ENCODE measurements around the gene LYPD8. TPM values are rescaled to one million over a fixed set of nuclear protein-coding genes. Genes with fewer than 3 reads are reported as not detected.

The LYPD8 gene
- total and polyA plus RNA-seq, 4 donors = 1.4 to 4.8 TPM; not detected in 2

DNA sequence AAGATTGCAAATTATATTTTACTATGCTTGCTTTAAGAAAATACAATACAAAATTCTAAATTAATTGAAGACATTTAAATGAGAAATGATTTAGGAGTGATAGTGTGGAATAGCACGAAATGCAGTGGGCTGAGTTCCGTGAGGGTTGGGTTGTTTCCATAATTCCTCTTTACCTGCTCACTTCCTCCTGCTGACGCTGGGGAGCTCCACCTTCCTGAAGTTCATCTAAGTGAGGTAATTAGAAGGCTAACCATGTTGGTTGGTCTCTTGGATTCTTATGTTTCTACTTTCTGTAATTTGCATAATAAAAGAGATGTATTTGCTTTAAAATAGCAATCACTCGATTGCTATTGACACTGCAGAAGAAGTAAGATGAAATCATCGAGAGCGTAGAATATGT, 57.7 kb downstream of the LYPD8 start:
- WGBS, 2 donors = 80 to 87% methylated on average over 6 of the region's 6 CpGs
- intact Hi-C loops (cut with DNase I) = no loop called here
- Histone ChIP-seq H3K36me3 (ENCODE audit: control insufficient read depth in 1 of 2, insufficient read depth in 2 of 2, low read length in 1 of 2) (no peaks in the 10 kb centered on the region), H3K9me3 (ENCODE audit: control insufficient read depth, low read length) (no peaks in the 10 kb centered on the region), H3K27me3 (ENCODE audit: control insufficient read depth in 1 of 2, insufficient read depth in 2 of 2, low read length in 1 of 2) (no peaks in the 10 kb centered on the region), H3K4me1 (ENCODE audit: control insufficient read depth in 1 of 2, insufficient read depth in 2 of 2, low read length in 2 of 2) (no peaks in the 10 kb centered on the region), H3K27ac (ENCODE audit: low read depth in 1 of 2, low read length in 2 of 2) (no peak overlapping the region), H3K4me3 (ENCODE audit: low read length in 2 of 2) (no peak overlapping the region)
- DNase-seq (no peak), ATAC-seq (ENCODE audit: low FRiP score) (no peak)

DNA sequence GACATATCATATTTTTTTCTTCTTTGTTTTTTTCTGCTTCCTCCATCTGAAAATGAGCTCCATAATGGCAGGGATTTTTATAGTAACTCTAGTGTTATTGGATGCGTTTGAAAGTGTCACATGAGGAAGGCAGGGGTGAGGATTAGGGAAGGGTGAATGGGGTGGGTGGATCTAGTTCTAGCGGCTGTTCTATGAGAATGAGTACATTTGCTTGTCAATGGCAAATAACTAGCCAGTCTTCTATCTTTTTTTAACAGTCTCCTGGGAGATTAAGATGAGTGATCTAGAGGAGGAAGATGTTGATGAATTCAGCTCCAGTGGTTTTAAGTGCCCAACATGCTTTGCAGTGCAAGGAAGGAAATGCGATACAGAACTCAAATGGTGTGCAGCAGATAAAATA, 58.8 kb downstream of the LYPD8 start:
- peaks cover 2% of the 10 kb centered on the region for H3K9me3 ChIP-seq (ENCODE audit: control insufficient read depth, low read length)
- DNase-seq (no peak), ATAC-seq (ENCODE audit: low FRiP score) (no peak)
- H3K4me1 ChIP-seq (ENCODE audit: control insufficient read depth in 1 of 2, insufficient read depth in 2 of 2, low read length in 2 of 2) = no peaks in the 10 kb centered on the region
- intact Hi-C loops (cut with DNase I) = no loop called here
- no peaks in the 10 kb centered on the region for H3K36me3 ChIP-seq (ENCODE audit: control insufficient read depth in 1 of 2, insufficient read depth in 2 of 2, low read length in 1 of 2)
- no peak overlapping the region for H3K4me3 ChIP-seq (ENCODE audit: low read length in 2 of 2)
- no peaks in the 10 kb centered on the region for H3K27me3 ChIP-seq (ENCODE audit: control insufficient read depth in 1 of 2, insufficient read depth in 2 of 2, low read length in 1 of 2)
- 82 to 83% methylated on average over 3 of the region's 3 CpGs for WGBS, 2 donors
- H3K27ac ChIP-seq (ENCODE audit: low read depth in 1 of 2, low read length in 2 of 2) = no peak overlapping the region

DNA sequence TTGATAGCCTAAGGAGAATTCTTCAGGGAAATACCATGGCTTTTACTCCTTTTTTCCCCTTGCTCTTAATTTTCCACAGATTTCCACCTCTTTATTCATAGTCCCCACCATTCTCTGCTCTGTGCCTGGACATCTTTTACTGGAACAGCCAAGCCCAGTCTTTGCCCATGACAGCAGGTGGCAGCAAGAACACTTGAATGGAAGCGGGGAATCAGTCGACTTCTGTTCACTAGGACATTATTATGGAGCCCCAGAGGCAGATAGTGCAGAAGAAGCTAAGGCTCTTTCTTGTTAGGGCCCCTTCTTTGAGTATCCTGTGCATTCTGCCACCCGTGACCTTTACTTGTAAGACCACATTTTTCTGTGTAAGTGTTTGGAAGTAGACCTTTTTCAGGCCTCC, 59.3 kb downstream of the LYPD8 start:
- Histone ChIP-seq H3K4me3 (ENCODE audit: low read length in 2 of 2) (no peak overlapping the region), H3K9me3 (ENCODE audit: control insufficient read depth, low read length) (peaks cover 2% of the 10 kb centered on the region), H3K27ac (ENCODE audit: low read depth in 1 of 2, low read length in 2 of 2) (no peak overlapping the region), H3K36me3 (ENCODE audit: control insufficient read depth in 1 of 2, insufficient read depth in 2 of 2, low read length in 1 of 2) (no peaks in the 10 kb centered on the region), H3K4me1 (ENCODE audit: control insufficient read depth in 1 of 2, insufficient read depth in 2 of 2, low read length in 2 of 2) (no peaks in the 10 kb centered on the region), H3K27me3 (ENCODE audit: control insufficient read depth in 1 of 2, insufficient read depth in 2 of 2, low read length in 1 of 2) (no peaks in the 10 kb centered on the region)
- DNase-seq = no peak
- ATAC-seq (ENCODE audit: low FRiP score) = no peak
- intact Hi-C loops (cut with DNase I) = no loop called here
- 68 to 73% methylated on average over 3 of the region's 3 CpGs for WGBS, 2 donors

DNA sequence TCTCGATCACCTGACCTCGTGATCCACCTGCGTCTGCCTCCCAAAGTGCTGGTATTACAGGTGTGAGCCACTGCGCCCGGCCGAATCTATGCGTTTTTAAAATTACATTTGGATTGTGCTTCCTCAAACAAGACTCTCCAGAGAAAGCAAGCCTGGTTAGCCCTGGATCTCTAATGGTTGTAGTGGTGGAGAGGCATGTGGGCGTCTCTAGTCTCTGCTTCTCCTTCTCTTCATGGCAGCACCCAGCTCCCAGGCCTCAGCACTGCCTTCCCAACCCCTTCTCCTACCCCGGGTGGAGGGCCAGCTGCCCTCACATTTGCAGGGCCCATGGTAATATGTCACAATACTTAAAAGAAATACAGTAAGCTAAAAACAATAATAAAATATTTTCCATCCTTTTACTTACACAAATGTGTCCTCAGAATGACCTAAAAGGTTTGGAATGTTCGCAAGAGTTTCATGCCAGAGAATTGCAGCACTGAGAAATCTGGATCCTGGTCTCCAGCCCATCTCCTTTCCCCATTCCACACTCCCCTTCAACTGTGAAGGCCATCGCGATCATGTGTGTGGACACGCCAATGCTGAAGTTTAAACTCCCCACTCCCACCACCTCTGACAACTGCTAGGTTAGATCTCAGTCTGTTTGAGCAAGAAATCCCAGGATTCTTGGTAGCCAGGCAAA, 60.0 kb downstream of the LYPD8 start:
- H3K4me3 ChIP-seq (ENCODE audit: low read length in 2 of 2) = no peak overlapping the region
- H3K36me3 ChIP-seq (ENCODE audit: control insufficient read depth in 1 of 2, insufficient read depth in 2 of 2, low read length in 1 of 2) = no peaks in the 10 kb centered on the region
- intact Hi-C loops (cut with DNase I) = no loop called here
- H3K27ac ChIP-seq (ENCODE audit: low read depth in 1 of 2, low read length in 2 of 2) = no peak overlapping the region
- peaks cover 2% of the 10 kb centered on the region for H3K9me3 ChIP-seq (ENCODE audit: control insufficient read depth, low read length)
- no peak for DNase-seq
- no peaks in the 10 kb centered on the region for H3K27me3 ChIP-seq (ENCODE audit: control insufficient read depth in 1 of 2, insufficient read depth in 2 of 2, low read length in 1 of 2)
- H3K4me1 ChIP-seq (ENCODE audit: control insufficient read depth in 1 of 2, insufficient read depth in 2 of 2, low read length in 2 of 2) = no peaks in the 10 kb centered on the region
- WGBS, 2 donors = 79 to 86% methylated on average over 13 of the region's 13 CpGs
- no peak for ATAC-seq (ENCODE audit: low FRiP score)

DNA sequence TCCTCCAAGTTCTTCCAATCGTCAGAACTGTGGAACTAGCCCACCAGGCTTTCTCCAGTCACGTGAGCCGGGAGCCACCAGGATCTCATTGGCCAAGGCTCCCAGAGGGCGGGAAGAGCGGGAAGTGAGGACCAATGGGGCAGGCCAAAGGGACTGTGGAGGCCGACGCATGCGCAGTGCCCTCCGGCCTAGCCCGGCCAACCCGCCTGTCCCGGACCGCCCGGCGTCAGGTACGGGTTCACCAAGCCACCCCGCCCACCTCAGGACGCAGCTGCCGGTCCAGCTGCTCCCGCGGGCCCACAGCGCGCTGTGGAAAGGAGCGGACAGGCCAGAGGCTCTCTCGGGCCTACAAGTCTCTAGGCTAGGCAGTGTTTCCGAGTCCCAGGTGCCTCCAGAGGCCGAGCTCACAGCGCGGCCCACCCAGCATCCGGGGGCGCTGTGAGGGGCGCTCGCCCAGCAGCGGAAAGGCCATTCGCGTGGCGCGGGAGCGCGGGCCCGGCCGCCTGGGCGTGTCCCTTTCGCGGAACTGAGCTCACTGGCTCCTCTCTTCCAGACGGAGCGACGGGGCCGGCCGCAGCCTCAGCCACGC, 63.9 kb downstream of the LYPD8 start:
- intact Hi-C loops (cut with DNase I) = no loop called here
- peaks cover 2% of the 10 kb centered on the region for H3K9me3 ChIP-seq (ENCODE audit: control insufficient read depth, low read length)
- DNase-seq (no peak), ATAC-seq (ENCODE audit: low FRiP score) (peak; percentile 48)
- no peaks in the 10 kb centered on the region for H3K4me1 ChIP-seq (ENCODE audit: control insufficient read depth in 1 of 2, insufficient read depth in 2 of 2, low read length in 2 of 2)
- no peaks in the 10 kb centered on the region for H3K27me3 ChIP-seq (ENCODE audit: control insufficient read depth in 1 of 2, insufficient read depth in 2 of 2, low read length in 1 of 2)
- H3K27ac ChIP-seq (ENCODE audit: low read depth in 1 of 2, low read length in 2 of 2) = no peak overlapping the region
- no peak overlapping the region for H3K4me3 ChIP-seq (ENCODE audit: low read length in 2 of 2)
- WGBS, 2 donors = 71 to 73% methylated on average over 51 of the region's 51 CpGs
- H3K36me3 ChIP-seq (ENCODE audit: control insufficient read depth in 1 of 2, insufficient read depth in 2 of 2, low read length in 1 of 2) = no peaks in the 10 kb centered on the region

Other genes with a start within 250 kb of the LYPD8 start
- gene OR2G6, start 247.7 kb downstream of the LYPD8 start, total RNA-seq = not detected
- not detected for gene OR2G6, start 247.7 kb downstream of the LYPD8 start, polyA plus RNA-seq
- gene OR2T29, start 193.0 kb downstream of the LYPD8 start, total RNA-seq = not detected
- not detected for gene OR2T29, start 193.0 kb downstream of the LYPD8 start, polyA plus RNA-seq
- not detected for gene OR2T34, start 181.0 kb downstream of the LYPD8 start, total RNA-seq
- gene OR2T34, start 181.0 kb downstream of the LYPD8 start, polyA plus RNA-seq = not detected
- gene OR2T10, start 158.1 kb downstream of the LYPD8 start, total RNA-seq = not detected
- gene OR2T10, start 158.1 kb downstream of the LYPD8 start, polyA plus RNA-seq = not detected
- not detected for gene OR2T11, start 120.7 kb downstream of the LYPD8 start, total RNA-seq
- gene OR2T11, start 120.7 kb downstream of the LYPD8 start, polyA plus RNA-seq = not detected
- not detected for gene OR2T35, start 110.5 kb downstream of the LYPD8 start, total RNA-seq
- not detected for gene OR2T35, start 110.5 kb downstream of the LYPD8 start, polyA plus RNA-seq
- not detected for gene OR2T27, start 100.2 kb downstream of the LYPD8 start, total RNA-seq
- gene OR2T27, start 100.2 kb downstream of the LYPD8 start, polyA plus RNA-seq = not detected
- not detected for gene OR14I1, start 53.0 kb downstream of the LYPD8 start, total RNA-seq
- gene OR14I1, start 53.0 kb downstream of the LYPD8 start, polyA plus RNA-seq = not detected
- gene SH3BP5L, start 70.2 kb upstream of the LYPD8 start, total RNA-seq = 10 to 100 TPM; 21.4 to 25.1 TPM
- gene SH3BP5L, start 70.2 kb upstream of the LYPD8 start, polyA plus RNA-seq = 10 to 100 TPM; 11.8 to 16.6 TPM
- 10 to 100 TPM; 18.7 to 30.5 TPM for gene ZNF672, start 82.5 kb upstream of the LYPD8 start, total RNA-seq
- gene ZNF672, start 82.5 kb upstream of the LYPD8 start, polyA plus RNA-seq = 10 to 100 TPM in 1 of 2 donors, 1 to 10 TPM in 1; 5.1 to 11.0 TPM
- gene ZNF692, start 103.3 kb upstream of the LYPD8 start, total RNA-seq = 10 to 100 TPM; 20.7 to 41.3 TPM
- 100 to 1,000 TPM in 1 of 2 donors, 10 to 100 TPM in 1; 10.3 to 176 TPM for gene ZNF692, start 103.3 kb upstream of the LYPD8 start, polyA plus RNA-seq
- gene PGBD2, start 150.5 kb upstream of the LYPD8 start, total RNA-seq = 1 to 10 TPM; 5.3 to 6.7 TPM
- 1 to 10 TPM; 1.8 to 4.2 TPM for gene PGBD2, start 150.5 kb upstream of the LYPD8 start, polyA plus RNA-seq